ENCODE measurements around the gene GDPD4. TPM values are rescaled to one million over a fixed set of nuclear protein-coding genes. Genes with fewer than 3 reads are reported as not detected.

Gene GDPD4
- total RNA-seq, 1 donor from 2014 or later = not detected

DNA sequence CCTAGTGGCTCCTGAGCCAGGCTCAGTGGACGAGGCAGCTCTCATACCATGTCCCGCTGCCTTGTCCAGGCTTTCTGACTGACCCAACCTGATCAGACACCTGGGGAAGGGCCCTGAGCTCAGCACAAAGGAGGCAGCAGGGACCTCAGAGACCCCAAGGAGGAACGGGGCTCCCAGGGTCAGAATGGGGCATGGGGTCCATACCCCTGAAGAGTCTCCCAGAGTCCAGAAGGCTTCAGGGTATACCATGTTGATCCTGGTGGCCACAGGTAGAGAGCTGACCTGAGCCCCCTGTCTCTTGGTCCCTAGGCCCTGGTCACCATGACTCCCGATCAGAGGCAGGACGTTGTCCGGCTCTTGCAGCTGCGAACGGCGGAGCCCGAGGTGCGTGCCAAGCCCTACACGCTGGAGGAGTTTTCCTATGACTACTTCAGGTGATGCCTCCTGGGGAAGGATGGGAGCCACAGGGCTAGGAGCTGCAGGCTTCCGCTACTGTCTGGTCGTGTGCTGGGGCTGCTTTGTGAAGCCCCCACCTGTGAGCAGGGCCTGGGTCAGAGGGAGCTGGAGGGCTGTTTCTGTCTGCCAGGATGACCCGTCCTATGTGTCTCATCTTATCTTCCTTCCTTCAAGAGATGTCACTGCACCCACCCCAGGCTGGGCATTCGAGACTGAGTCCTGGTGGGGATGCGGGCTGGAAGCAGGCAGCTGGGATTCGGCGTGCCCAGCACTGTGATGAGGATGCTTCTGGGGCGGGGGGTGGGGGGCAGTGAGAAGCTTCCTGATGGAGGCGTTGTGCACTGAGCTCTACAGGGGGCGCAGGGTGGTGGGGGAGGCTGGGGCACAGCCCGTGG is 99.3 kb downstream of the GDPD4 start:
- TF ChIP-seq, protein P1, sequence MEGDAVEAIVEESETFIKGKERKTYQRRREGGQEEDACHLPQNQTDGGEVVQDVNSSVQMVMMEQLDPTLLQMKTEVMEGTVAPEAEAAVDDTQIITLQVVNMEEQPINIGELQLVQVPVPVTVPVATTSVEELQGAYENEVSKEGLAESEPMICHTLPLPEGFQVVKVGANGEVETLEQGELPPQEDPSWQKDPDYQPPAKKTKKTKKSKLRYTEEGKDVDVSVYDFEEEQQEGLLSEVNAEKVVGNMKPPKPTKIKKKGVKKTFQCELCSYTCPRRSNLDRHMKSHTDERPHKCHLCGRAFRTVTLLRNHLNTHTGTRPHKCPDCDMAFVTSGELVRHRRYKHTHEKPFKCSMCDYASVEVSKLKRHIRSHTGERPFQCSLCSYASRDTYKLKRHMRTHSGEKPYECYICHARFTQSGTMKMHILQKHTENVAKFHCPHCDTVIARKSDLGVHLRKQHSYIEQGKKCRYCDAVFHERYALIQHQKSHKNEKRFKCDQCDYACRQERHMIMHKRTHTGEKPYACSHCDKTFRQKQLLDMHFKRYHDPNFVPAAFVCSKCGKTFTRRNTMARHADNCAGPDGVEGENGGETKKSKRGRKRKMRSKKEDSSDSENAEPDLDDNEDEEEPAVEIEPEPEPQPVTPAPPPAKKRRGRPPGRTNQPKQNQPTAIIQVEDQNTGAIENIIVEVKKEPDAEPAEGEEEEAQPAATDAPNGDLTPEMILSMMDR (IDR thresholded peaks at IDR 0.05; ENCODE audit: unreplicated experiment) = no peak
- H3K4me1 Mint-ChIP-seq (ENCODE audit: low read depth) = no peaks in the 10 kb centered on the region
- H3K27me3 Mint-ChIP-seq = peaks cover 4% of the 10 kb centered on the region
- H3K36me3 Mint-ChIP-seq (ENCODE audit: insufficient read depth) = no peaks in the 10 kb centered on the region
- no peak overlapping the region for H3K4me3 Mint-ChIP-seq (ENCODE audit: low read depth)
- DNase-seq (ENCODE audit: low spot score, unreplicated experiment) = no peak
- no peaks in the 10 kb centered on the region for H3K9me3 Mint-ChIP-seq (ENCODE audit: low read depth)
- no peak overlapping the region for H3K27ac Mint-ChIP-seq

DNA sequence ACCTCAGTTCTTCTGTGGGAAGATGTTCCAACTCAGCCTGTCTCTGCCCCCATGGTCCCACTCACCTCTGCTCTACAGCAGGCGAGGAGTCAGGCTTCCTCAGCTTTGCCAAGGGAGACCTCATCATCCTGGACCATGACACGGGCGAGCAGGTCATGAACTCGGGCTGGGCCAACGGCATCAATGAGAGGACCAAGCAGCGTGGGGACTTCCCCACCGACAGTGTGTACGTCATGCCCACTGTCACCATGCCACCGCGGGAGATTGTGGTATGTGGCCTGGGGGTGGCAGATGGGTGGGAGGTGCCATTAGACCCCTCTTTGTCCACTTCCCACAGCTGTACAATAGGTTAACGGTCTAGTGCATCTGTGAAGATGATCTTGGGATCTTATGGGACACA is 100.1 kb downstream of the GDPD4 start:
- Mint-ChIP-seq H3K4me1 (ENCODE audit: low read depth) (no peaks in the 10 kb centered on the region), H3K4me3 (ENCODE audit: low read depth) (no peak overlapping the region)

DNA sequence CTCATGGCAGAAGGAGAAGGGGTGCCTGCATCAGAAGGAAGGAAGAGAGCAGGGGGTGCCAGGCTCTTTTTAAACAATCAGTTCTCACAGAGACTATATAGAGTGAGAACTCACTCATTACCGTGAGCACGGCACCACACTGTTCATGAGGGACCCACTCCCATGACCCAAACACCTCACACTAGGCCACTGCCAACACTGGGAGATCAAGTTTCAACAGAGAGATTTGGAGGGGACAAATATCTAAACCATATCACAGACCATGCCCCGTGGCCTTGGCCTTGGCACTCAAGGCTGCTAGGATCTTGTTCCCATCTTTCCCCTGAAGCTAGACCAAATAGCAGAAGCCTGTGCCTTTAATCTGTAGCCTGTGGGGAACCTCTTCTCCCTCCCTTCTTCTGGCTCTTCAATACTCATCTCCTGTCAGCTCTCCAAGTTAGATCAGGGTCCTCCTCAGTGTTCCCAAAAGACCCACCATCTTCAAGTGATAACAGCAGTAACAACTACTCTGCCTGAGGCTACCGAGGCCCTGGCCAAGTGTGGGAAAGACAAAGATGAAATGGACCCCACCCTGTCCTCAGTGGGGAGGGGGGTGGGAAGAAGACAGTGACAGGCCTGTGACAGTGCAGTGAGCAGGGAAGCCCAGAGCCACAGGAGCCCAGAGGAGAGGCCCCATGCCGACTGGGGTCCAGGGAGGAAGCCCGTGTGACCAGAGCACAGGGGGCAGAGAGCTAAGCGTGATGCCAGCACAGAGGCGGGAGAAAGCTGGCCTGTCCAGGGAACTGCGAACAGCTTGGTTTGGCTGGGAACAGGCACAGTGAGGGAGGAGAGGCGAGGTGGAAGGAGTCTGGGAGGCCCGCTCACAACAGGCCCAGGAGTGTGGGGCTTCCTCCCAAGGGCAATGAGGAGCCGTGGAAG is 100.9 kb downstream of the GDPD4 start:
- peaks cover 4% of the 10 kb centered on the region for H3K27me3 Mint-ChIP-seq
- no peak overlapping the region for H3K4me3 Mint-ChIP-seq (ENCODE audit: low read depth)
- no peak for DNase-seq (ENCODE audit: low spot score, unreplicated experiment)
- H3K9me3 Mint-ChIP-seq (ENCODE audit: low read depth) = no peaks in the 10 kb centered on the region
- TF ChIP-seq, protein P1 (IDR thresholded peaks at IDR 0.05; ENCODE audit: unreplicated experiment) = no peak
- H3K27ac Mint-ChIP-seq = no peak overlapping the region
- no peaks in the 10 kb centered on the region for H3K4me1 Mint-ChIP-seq (ENCODE audit: low read depth)
- H3K36me3 Mint-ChIP-seq (ENCODE audit: insufficient read depth) = no peaks in the 10 kb centered on the region

More for the DNA sequence above, 100.1 kb downstream of the GDPD4 start:
- DNase-seq (ENCODE audit: low spot score, unreplicated experiment) = no peak
- Mint-ChIP-seq H3K9me3 (ENCODE audit: low read depth) (no peaks in the 10 kb centered on the region), H3K27ac (no peak overlapping the region), H3K27me3 (peaks cover 4% of the 10 kb centered on the region), H3K36me3 (ENCODE audit: insufficient read depth) (no peaks in the 10 kb centered on the region)
- TF ChIP-seq, protein P1 (IDR thresholded peaks at IDR 0.05; ENCODE audit: unreplicated experiment) = no peak

DNA sequence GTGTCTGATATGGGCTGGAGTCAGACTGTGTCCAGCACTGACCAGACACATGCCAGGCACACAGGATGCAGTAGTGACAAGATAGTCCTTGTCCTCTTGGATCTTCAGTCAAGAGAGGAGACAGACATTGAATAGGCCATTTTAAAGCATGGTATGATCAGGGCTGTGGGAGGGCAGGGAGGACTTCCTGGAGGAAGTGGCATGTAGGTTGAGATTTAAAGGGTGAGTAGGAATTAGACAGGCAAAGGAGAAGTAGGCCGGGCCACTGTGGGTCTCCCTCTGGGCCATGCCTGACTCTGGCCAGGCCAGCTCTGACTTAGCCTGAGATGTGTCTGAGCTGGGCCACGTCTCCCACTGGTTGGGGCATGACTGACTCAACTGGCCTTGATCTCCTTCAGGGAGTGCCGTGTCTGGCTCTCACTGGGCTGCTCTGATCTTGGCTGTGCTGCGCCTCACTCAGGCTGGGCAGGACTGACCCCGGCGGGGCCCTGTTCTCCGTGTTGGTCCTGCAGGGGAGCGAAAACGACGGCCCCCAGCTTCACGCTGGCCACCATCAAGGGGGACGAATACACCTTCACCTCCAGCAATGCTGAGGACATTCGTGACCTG is 102.2 kb downstream of the GDPD4 start:
- Mint-ChIP-seq H3K4me1 (ENCODE audit: low read depth) (no peaks in the 10 kb centered on the region), H3K27me3 (peaks cover 4% of the 10 kb centered on the region), H3K9me3 (ENCODE audit: low read depth) (no peaks in the 10 kb centered on the region), H3K36me3 (ENCODE audit: insufficient read depth) (no peaks in the 10 kb centered on the region), H3K4me3 (ENCODE audit: low read depth) (no peak overlapping the region), H3K27ac (no peak overlapping the region)
- TF ChIP-seq, protein P1 (IDR thresholded peaks at IDR 0.05; ENCODE audit: unreplicated experiment) = no peak
- no peak for DNase-seq (ENCODE audit: low spot score, unreplicated experiment)

DNA sequence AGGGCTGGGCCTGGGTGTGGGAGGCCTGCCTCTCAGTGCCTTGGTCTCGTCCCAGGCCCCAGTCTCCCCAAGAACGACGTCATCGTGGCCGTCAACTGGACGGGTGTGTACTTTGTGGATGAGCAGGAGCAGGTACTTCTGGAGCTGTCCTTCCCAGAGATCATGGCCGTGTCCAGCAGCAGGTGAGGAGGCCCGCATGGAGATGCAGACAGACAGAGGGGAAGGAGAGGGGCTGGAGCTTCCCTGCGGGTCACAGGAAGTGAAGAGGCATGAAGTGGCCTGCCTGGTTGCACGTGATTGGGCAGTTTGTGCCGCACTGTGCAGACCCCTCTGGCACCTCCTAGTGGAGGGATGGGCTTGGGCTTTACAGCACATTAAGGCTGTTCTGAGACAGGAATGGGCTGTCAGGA is 103.0 kb downstream of the GDPD4 start:
- Mint-ChIP-seq H3K9me3 (ENCODE audit: low read depth) (no peaks in the 10 kb centered on the region), H3K4me1 (ENCODE audit: low read depth) (no peaks in the 10 kb centered on the region), H3K27me3 (peaks cover 4% of the 10 kb centered on the region), H3K4me3 (ENCODE audit: low read depth) (no peak overlapping the region), H3K27ac (no peak overlapping the region), H3K36me3 (ENCODE audit: insufficient read depth) (no peaks in the 10 kb centered on the region)
- no peak for DNase-seq (ENCODE audit: low spot score, unreplicated experiment)
- TF ChIP-seq, protein P1 (IDR thresholded peaks at IDR 0.05; ENCODE audit: unreplicated experiment) = peak; percentile 40
